WTC11 (cell line): ENCODE results near the gene ANO8. TPM values are rescaled to one million over a fixed set of nuclear protein-coding genes. Genes with fewer than 3 reads are reported as not detected.

ENCODE experiments used
- ATAC-seq: fragments of 200-7000 bp; cut with Tn5 transposase; 2 replicates; pipeline ENCODE4 v1.10.0; 2021; ENCODE audit warnings: mild to moderate bottlenecking, moderate library complexity
- CTCF ChIA-PET: fragments of 300-600 bp; sonication (Branson Sonifier 250); formaldehyde crosslinking; loops from one replicate; lab custom pipeline; 2021; ENCODE audit warnings: antibody characterized with exemption; lab: Charles Lee
- POLR2A ChIA-PET: fragments of 350-600 bp; sonication (Branson Sonifier 250); formaldehyde crosslinking; loops from one replicate; lab custom pipeline; 2021; ENCODE audit warnings: antibody characterized with exemption; lab: Charles Lee
- DNase-seq: peaks from one replicate; pipeline ENCODE4 v3.0.0; 2021; ENCODE audit warnings: low spot score
- H3K27ac Mint-ChIP-seq: 2 replicates; pipeline ENCODE4 v1.8.0; 2021; ENCODE audit warnings: mixed read lengths
- H3K27me3 Mint-ChIP-seq: 2 replicates; pipeline ENCODE4 v1.8.0; 2021; ENCODE audit warnings: low read depth, mild to moderate bottlenecking, moderate library complexity, mixed read lengths
- H3K36me3 Mint-ChIP-seq: 2 replicates; pipeline ENCODE4 v1.8.0; 2021; ENCODE audit warnings: mixed read lengths
- H3K4me1 Mint-ChIP-seq: 2 replicates; pipeline ENCODE4 v1.8.0; 2022; ENCODE audit warnings: mixed read lengths
- H3K4me3 Mint-ChIP-seq: 2 replicates; pipeline ENCODE4 v1.8.0; 2021; ENCODE audit warnings: mild to moderate bottlenecking, moderate library complexity, mixed read lengths
- H3K9me3 Mint-ChIP-seq: 2 replicates; pipeline ENCODE4 v1.8.0; 2021; ENCODE audit warnings: mixed read lengths
- CBFB ChIP-seq: sonication (generic); formaldehyde crosslinking; IDR thresholded peaks from 2 replicates; pipeline ENCODE4 v1.8.1; 2022; ENCODE audit warnings: mild to moderate bottlenecking, low read depth, missing genetic modification reagents
- HMGA2 ChIP-seq: fragments of 250-450 bp; sonication (Bioruptor Pico); IDR thresholded peaks from 2 replicates; pipeline ENCODE4 v1.4.0; 2021; ENCODE audit warnings: mild to moderate bottlenecking, moderate library complexity
- JAZF1 ChIP-seq: fragments of 250-450 bp; sonication (Bioruptor Pico); IDR thresholded peaks from 2 replicates; pipeline ENCODE4 v1.9.0; 2021; ENCODE audit warnings: moderate library complexity, mild to moderate bottlenecking, inconsistent platforms
- JUN ChIP-seq: sonication (generic); formaldehyde crosslinking; IDR thresholded peaks from 2 replicates; pipeline ENCODE4 v1.8.0; 2023; ENCODE audit warnings: mild to moderate bottlenecking, missing genetic modification reagents
- OVOL2 ChIP-seq: fragments of 250-450 bp; sonication (Bioruptor Pico); IDR thresholded peaks from 2 replicates; pipeline ENCODE4 v1.9.0; 2021; ENCODE audit warnings: mild to moderate bottlenecking, borderline replicate concordance
- RELA ChIP-seq: sonication (generic); formaldehyde crosslinking; IDR thresholded peaks from 2 replicates; pipeline ENCODE4 v1.8.1; 2022; ENCODE audit warnings: missing genetic modification reagents, mild to moderate bottlenecking, borderline replicate concordance
- TEAD1 ChIP-seq: sonication (generic); formaldehyde crosslinking; IDR thresholded peaks from 2 replicates; pipeline ENCODE4 v1.8.0; 2022; ENCODE audit warnings: mild to moderate bottlenecking, missing genetic modification reagents
- ZNF416 ChIP-seq: fragments of 250-450 bp; sonication (Bioruptor Pico); IDR thresholded peaks from 2 replicates; pipeline ENCODE4 v1.9.0; 2021; ENCODE audit warnings: mild to moderate bottlenecking, inconsistent platforms
- total RNA-seq: library from RNA; stranded (reverse); gene quantifications from 3 replicates; pipeline ENCODE4 v1.2.3, GENCODE V29; 2021
- TF ChIP-seq, protein P1 (sequence below): fragments of 250-450 bp; sonication (Bioruptor Pico); IDR thresholded peaks from 2 replicates; pipeline ENCODE4 v1.8.0; 2021; ENCODE audit warnings: mild to moderate bottlenecking
- TF ChIP-seq, protein P2 (sequence below): sonication (generic); formaldehyde crosslinking; IDR thresholded peaks from 2 replicates; pipeline ENCODE4 v1.8.1; 2023; ENCODE audit warnings: mild to moderate bottlenecking, missing genetic modification reagents
- TF ChIP-seq, protein P3 (sequence below): fragments of 250-450 bp; sonication (Bioruptor Pico); IDR thresholded peaks from 2 replicates; pipeline ENCODE4 v1.9.0; 2021; ENCODE audit warnings: mild to moderate bottlenecking
- TF ChIP-seq, protein P4 (sequence below): sonication (generic); formaldehyde crosslinking; IDR thresholded peaks from 2 replicates; pipeline ENCODE4 v1.8.1; 2022; ENCODE audit warnings: low read depth, mild to moderate bottlenecking, moderate library complexity, missing genetic modification reagents, borderline replicate concordance
- TF ChIP-seq, protein P5 (sequence below): fragments of 250-450 bp; sonication (Bioruptor Pico); IDR thresholded peaks from 2 replicates; pipeline ENCODE4 v1.9.0; 2021; ENCODE audit warnings: moderate library complexity, mild to moderate bottlenecking, inconsistent platforms, borderline replicate concordance

Gene ANO8
- total RNA-seq, 1 experiment from 2014 or later = 32.6 TPM

DNA sequence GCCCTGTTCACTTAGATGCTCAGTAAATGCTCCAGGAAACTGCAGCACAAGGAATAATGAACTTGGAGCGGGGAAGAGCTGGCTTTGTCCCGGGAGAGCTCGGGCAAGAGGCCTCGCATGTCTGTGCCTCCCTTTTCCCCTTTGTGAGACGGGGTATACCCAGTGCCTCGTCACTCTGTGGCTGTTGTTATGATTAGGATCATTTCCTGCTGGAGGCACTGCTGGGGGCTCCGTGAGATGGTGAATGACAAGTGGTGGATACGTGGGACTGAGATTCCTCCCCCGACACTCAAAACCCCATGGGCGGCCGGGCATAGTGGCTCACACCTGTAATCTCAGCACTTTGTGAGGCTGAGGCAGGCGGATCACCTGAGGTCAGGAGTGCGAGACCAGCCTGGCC is 43.6 kb upstream of the ANO8 start:
- peaks cover 9% of the 10 kb centered on the region for H3K36me3 Mint-ChIP-seq
- TF ChIP-seq, protein P1, sequence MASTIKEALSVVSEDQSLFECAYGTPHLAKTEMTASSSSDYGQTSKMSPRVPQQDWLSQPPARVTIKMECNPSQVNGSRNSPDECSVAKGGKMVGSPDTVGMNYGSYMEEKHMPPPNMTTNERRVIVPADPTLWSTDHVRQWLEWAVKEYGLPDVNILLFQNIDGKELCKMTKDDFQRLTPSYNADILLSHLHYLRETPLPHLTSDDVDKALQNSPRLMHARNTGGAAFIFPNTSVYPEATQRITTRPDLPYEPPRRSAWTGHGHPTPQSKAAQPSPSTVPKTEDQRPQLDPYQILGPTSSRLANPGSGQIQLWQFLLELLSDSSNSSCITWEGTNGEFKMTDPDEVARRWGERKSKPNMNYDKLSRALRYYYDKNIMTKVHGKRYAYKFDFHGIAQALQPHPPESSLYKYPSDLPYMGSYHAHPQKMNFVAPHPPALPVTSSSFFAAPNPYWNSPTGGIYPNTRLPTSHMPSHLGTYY (CRISPR knock-in tag) = no peak
- TF ChIP-seq, protein P2, sequence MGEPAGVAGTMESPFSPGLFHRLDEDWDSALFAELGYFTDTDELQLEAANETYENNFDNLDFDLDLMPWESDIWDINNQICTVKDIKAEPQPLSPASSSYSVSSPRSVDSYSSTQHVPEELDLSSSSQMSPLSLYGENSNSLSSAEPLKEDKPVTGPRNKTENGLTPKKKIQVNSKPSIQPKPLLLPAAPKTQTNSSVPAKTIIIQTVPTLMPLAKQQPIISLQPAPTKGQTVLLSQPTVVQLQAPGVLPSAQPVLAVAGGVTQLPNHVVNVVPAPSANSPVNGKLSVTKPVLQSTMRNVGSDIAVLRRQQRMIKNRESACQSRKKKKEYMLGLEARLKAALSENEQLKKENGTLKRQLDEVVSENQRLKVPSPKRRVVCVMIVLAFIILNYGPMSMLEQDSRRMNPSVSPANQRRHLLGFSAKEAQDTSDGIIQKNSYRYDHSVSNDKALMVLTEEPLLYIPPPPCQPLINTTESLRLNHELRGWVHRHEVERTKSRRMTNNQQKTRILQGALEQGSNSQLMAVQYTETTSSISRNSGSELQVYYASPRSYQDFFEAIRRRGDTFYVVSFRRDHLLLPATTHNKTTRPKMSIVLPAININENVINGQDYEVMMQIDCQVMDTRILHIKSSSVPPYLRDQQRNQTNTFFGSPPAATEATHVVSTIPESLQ (CRISPR knock-in tag) = no peak
- H3K27me3 Mint-ChIP-seq = no peaks in the 10 kb centered on the region
- CTCF ChIA-PET = interaction anchor here (1.3 kb wide), 1 partner anchor 8 kb away, joined by 4 read pairs; no protein-coding TSS in a partner anchor
- no peak overlapping the region for H3K27ac Mint-ChIP-seq
- no peak for ATAC-seq
- DNase-seq = no peak
- POLR2A ChIA-PET = no interaction called here
- H3K4me3 Mint-ChIP-seq = no peak overlapping the region
- peaks cover 18% of the 10 kb centered on the region for H3K4me1 Mint-ChIP-seq
- peaks cover 8% of the 10 kb centered on the region for H3K9me3 Mint-ChIP-seq

DNA sequence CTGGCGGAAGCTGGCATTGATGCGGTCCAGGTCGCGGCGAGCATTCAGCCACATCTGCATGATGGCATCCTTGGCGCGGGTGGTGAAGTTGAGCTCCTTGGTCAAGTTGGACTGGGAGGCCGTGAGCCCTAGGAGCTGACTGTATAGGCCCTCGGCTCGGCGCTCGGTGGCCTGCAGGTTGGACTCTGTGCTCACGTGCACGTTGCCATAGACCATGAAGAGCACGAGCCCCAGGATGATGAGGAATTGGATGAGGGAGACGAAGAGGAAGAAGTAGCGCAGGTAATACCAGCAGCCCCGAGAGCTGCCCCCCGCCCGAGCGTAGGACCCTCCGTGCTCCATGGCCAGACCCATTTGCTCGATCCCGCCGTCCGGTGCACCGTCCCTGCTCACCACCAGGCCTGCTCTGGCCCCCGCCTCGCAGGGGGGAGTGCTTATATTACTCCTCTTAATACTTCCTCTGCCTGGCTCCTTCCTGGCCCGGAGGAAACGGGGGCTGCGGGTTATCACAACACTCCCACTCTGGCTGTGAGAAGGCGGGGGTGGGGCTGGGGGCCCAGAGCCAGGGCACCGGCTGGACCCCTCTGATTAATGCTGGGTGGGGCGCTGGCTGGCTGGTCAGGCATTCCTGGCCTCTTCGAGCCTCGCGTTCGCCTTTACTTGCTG is 42.4 kb upstream of the ANO8 start, which contains the start of gene PLVAP:
TSS of gene PLVAP (minus strand) at position 408 of the 666 bp plus-strand sequence. CDS start at position 354, 54 bp downstream.
- Mint-ChIP-seq H3K27ac (no peak within 1 kb of the TSS), H3K27me3 (no peaks in the 10 kb centered on the region), H3K9me3 (peaks cover 8% of the 10 kb centered on the region), H3K4me1 (peaks cover 12% of the 10 kb centered on the region), H3K4me3 (no peak within 1 kb of the TSS), H3K36me3 (peaks cover 9% of the 10 kb centered on the region)
- no peak for DNase-seq
- ChIA-PET POLR2A (no interaction called here), CTCF (interaction anchor here (0.5 to 1.3 kb wide), 3 partner anchors 9 to 67 kb away, joined by 3 to 4 read pairs (median 3); no protein-coding TSS in a partner anchor)
- TF ChIP-seq, protein P3, sequence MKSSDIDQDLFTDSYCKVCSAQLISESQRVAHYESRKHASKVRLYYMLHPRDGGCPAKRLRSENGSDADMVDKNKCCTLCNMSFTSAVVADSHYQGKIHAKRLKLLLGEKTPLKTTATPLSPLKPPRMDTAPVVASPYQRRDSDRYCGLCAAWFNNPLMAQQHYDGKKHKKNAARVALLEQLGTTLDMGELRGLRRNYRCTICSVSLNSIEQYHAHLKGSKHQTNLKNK (CRISPR knock-in tag) = no peak
- no peak for TF ChIP-seq OVOL2 (CRISPR knock-in tag)
- TF ChIP-seq, protein P4, sequence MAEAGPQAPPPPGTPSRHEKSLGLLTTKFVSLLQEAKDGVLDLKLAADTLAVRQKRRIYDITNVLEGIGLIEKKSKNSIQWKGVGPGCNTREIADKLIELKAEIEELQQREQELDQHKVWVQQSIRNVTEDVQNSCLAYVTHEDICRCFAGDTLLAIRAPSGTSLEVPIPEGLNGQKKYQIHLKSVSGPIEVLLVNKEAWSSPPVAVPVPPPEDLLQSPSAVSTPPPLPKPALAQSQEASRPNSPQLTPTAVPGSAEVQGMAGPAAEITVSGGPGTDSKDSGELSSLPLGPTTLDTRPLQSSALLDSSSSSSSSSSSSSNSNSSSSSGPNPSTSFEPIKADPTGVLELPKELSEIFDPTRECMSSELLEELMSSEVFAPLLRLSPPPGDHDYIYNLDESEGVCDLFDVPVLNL = no peak
- TF ChIP-seq ZNF416 = no peak
- no peak for TF ChIP-seq CBFB
- no peak for TF ChIP-seq JUN (CRISPR knock-in tag)
- TF ChIP-seq, protein P5, sequence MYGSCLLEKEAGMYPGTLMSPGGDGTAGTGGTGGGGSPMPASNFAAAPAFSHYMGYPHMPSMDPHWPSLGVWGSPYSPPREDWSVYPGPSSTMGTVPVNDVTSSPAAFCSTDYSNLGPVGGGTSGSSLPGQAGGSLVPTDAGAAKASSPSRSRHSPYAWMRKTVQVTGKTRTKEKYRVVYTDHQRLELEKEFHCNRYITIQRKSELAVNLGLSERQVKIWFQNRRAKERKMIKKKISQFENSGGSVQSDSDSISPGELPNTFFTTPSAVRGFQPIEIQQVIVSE (CRISPR knock-in tag) = no peak
- no peak for TF ChIP-seq TEAD1
- TF ChIP-seq, protein P2 (CRISPR knock-in tag) = no peak
- TF ChIP-seq HMGA2 = no peak
- no peak for TF ChIP-seq RELA (CRISPR knock-in tag)
- TF ChIP-seq JAZF1 (CRISPR knock-in tag) = no peak
- peak; percentile 33; the same call in 1 of the 2 replicates for ATAC-seq
